ENCODE results near the gene RETNLB. TPM values are rescaled to one million over a fixed set of nuclear protein-coding genes. Genes with fewer than 3 reads are reported as not detected.
A peak's percentile ranks its signal among the peaks of the same experiment; 100 is the strongest.

Gene RETNLB, protein sequence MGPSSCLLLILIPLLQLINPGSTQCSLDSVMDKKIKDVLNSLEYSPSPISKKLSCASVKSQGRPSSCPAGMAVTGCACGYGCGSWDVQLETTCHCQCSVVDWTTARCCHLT
- total RNA-seq = not detected

DNA sequence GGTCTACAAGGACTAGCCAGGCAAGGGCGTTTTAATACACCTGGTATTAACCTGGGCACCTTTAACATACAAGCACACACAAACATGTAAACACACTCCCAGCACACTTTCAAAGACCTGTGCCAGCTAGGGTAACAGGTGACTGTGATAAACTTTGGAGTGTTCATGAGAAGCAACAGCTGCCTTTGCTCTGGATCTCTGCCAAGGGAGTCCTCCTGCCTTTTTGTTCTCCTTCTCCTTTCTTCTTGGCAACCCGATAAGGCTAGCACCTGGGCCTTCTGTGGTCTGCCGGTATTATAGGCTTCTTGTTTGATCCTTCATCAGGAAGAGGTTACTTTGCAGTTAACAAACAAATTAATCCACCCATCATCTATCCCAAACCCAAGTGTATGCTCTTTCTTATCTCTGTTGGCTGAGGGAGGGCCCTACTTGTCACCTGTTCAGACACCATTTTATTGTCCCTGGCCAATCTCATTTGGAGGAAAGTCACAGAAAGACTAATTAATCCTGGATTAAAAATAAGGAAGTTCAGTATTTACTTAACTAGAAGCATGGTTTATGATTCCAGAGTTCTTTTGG is at the start of gene RETNLB:
TSS of gene RETNLB (minus strand) at position 7 of the 579 bp plus-strand sequence. CDS start 225 bp downstream, outside the sequence.
- DNase-seq = peak; percentile 1

DNA sequence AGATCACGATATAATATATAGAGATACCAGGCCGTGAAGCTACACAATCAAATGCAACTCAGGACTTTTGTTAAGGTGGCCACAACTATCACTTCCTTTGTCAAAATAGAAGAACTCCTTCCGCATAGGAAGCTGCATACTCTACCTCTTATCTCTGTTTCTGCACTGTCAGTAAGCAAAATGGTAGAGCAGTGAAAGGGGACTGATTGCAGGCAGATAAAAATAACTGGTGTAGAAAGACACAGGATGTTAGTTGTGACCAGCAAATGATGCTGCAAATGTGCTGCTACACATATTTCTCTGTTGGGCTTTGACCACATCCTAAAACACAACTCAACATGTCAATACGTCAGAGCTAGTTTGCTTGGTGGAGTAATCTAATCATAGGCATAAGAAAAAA is 49.1 kb upstream of the RETNLB start:
- DNase-seq = no peak

DNA sequence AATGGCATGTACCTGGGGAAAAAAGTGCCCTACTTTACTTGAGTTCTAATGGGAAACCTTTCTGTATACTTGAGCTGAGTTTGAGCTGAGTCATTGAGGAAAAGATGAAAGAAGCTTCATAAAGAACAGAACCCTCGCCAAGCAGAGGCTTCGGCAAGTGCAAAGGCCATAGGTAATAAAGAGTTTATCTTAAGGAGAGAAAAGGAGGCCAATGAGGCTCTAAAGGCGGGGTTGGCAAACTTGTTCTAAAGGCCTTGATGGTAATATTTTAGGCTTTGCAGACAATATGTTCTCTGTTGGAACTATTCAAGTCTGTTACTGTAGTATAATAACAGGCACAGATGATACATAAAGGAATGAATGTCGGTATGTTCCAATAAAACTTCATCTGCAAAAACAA is 47.8 kb upstream of the RETNLB start:
- DNase-seq = no peak

DNA sequence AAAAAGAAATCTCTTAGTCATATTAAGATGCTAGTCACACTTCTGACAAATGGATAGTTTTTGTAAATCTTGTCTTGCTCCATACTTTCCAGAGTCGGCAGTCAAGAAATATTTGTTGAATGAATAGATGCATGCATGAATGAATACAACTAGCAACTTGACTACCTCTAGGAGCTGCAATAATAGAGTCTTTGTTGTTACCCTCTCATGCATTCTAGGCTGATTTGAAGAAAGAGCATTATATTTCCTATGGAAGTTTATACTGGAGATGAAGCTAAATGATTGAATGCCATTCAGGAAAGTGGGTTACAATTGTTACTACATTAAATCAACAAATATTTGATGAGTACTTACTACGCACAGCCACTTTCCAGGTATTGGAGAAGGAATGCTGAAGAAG is 47.2 kb upstream of the RETNLB start:
- no peak for DNase-seq

DNA sequence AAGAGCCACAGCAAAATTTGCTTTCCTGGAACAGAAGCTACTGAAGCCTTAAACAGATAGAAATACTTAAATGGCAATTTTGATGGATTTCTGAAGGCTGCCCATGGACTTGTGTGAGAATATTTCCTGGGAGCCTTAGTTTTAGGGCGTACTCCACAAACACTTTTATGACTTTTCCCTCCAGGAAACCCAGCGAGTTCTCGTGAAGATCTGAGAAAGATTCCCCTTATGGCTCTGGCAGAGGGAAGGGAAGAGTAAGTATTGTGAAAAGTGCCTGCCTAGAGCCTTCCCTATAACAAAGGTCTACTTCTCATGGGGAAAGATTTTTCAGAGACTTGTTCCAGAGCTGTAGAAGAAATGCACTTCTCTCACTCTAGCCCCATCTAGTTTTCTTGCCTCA is 34.3 kb upstream of the RETNLB start:
- DNase-seq = no peak

DNA sequence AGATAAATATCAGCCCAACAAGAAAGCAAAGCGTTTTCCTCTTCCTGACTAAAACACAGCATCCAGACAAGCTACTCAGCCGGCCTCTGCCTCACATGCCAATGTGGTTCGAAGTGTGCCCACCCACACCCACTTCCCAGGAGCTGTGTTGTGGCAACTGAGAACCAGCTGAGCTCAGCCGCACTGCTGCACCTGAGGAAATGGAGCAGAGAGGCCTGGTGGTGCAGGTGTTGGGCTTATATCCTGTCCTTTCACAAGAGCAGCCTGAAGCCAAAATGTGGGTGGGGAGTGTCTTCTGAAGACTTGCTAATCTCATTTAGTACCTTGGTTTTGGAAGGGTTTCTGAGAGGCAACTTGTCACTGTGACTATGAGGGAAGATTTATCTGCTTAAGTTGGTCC is 23.0 kb upstream of the RETNLB start:
- no peak for DNase-seq

DNA sequence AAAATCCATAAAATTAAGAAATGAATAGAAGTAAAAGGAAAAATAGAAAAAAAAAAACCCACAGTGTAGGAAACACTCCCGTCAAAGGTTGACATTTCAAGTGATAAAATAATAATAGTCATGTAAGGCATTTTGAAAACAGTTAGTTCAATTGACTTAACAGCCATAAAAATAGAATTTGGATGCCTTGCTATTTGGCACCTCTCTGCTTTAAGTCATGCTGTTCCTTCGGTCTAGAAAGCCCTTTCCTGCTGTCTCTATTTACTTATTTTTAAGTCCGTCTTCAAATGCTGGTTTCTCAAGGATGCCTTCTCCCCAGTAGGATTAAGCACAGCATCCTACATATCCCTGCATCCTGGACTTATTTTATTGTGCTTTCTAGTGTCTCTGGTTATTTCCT is 22.3 kb upstream of the RETNLB start:
- no peak for DNase-seq

DNA sequence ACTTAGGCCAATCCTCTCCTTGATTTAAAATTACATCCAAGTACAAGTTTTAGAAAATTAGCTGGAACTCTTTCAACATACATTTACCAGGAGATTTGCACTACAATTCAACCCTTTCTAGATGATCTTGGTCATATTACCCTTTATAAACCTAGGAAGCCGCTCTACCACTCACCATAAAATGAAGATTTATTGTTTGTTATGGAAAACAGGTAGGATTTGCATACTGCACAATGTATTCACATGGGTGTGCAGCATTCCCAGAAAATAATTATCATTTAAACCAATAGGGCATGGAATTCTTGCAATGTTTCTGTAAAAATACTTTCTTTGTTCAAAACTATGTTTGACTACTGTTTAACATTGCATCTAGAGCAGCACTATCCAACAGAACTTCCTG is 18.4 kb upstream of the RETNLB start:
- DNase-seq = no peak

DNA sequence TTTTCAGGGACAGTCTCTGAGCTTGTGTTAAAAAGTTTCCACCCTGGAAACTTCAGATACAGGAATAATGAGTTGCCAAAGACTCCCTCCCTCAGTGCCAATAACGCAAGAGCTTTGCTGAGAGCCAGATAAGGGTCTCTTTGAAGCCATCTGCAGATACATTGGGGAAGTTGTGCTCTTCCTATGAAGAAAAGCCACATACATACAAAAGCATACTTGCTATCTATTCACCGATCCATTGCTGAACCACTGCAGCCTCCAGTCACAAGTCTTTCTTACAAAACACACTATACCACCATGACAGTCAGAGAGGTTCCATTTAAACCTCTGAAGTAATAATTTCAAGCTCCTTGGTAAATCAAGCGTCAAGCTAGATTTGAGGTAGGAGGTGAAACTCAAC is 10.0 kb upstream of the RETNLB start:
- no peak for DNase-seq

DNA sequence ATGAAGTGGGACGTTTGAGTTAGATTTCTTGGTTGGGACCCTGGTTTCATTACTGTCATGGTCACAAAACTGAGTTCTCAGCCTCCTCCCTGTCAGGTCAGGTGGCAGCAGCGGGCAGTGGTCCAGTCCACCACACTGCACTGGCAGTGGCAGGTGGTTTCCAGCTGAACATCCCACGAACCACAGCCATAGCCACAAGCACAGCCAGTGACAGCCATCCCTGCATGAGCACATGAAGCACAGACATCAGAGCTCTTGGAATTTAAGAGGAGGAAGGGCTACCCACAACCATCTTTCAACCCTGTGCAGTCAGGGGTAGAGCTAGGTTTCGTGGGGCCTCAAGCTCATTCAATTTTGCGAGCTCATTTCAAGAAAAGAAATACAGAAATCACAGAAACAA is 1.5 kb downstream of the RETNLB start:
- no peak for DNase-seq

DNA sequence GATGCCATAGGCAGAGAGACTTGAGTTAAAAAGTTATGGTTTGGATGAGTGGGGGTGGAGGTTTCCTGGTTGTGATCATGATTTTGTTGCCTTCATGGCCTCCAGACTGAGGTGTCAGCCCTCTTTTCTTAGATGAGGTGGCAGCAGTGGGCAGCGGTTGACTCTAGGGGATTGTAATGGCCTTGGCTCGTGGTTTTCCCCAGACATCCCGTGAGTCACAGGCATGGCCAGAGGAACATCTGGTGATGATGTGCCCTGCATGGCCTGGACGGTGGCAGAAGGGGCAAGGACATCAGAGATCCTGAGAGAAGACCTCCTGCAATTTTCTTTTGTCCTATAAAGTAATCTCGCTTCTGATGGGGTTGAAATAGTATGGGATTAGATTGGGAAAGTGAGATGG is 12.4 kb downstream of the RETNLB start:
- no peak for DNase-seq

DNA sequence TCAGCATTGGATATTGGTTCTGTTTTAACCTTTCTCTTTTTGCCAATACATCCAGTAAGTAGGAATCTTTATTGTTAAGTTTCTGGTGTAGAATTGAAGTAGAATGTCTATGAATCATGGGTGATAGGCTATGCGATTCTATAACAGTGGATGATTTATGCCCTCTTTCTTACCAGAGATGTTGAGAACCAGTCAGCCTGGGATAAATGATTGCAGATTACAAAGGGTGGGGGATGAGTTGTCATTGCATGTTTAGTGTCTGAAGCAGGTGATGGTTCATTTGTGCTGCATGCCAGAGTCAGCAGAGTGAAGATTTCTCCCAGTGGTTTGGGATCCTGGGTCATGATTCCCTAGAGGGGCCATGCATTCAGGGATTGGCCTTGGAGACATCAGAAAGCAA is 14.3 kb downstream of the RETNLB start:
- DNase-seq = no peak

DNA sequence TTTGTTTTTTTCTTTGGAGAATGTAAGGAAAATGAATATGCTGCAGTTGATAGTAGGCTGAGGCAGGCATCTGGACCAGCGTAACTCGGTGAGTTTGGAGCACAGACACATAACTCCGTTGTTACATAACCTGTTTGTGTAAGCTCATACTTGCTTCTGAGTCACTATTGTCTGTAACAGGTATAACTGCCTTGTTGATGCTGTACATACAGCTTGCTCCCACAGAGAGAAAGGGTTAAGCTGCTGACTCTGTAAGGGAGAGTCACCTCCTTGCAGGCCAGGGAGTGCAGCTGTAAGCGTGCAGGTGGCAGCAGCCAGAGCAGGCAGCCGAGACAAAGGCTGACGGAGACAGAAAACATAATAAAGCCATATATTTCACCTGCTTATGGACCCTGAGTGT is 20.4 kb downstream of the RETNLB start:
- DNase-seq = no peak

DNA sequence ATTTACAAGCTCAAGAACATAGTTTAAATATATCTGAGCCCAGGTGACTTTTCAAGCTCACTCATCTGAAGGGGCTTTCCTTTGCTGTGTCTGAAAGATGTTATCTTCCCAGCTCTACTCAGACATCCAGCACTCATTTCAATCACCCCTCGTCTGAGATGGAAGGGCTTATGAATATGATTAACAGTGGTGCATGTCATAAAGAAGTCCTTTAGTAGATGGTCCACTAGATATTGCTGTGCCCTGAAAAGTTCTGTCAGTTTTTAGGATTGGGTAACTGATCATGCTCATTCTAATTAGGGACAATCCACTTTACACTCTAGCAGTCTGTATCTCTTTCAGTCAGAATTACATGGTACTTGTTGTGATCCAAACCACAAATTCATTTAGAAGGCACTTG is 28.3 kb downstream of the RETNLB start:
- DNase-seq = no peak

DNA sequence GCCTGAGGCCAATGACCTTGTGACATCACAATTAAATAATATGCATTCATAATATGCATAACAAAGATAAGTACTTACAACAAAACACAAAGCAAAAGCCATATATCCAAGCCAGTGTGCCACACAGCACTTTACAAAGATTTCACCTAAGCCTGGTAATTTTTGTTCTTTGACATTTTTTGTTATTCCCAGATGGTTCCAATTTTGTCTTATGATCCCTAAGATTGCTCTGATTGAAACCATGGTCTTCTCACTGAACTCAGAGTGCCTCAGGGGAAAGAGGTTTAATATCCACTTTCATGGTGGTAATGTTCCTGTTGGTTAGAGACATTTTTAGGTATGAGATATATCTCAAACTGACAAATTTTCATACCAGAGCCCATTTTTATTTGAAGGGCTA is 29.1 kb downstream of the RETNLB start:
- DNase-seq = no peak

DNA sequence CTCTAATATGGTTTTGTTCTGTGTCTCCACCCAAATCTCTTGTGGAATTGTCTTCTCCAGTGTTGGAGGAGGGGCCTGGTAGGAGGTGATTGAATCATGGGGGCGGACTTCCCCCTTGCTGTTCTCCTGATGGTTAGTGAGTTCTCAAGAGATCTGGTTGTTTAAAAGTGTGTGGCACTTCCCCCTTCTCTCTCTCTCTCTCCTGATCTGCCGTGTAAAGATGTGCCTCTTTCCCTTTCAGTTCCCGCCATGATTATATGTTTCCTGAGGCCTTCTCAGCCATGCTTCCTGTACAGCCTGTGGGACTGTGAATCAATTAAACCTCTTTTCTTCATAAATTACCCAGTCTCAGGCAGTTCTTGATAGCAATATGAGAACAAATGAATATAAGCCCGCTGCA is 33.1 kb downstream of the RETNLB start:
- no peak for DNase-seq

DNA sequence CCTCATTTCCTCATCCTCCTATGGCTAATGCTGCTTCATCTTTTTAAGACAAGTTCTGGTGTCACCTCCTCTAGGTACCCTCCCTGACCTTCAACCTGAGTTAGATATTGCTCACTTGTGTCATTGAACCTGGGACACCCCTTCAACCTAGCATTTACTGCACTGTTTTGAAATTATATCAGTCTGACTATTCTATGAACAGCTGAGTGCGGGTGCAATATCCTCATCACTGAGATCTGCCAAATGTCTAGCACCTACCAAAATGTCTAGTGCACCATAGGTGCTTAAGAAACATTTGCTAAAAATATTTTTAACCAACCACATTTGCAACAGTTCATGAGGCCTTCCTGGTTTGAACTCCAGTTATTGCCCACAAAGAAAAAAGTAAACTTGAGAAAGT is 34.5 kb downstream of the RETNLB start:
- DNase-seq = no peak

DNA sequence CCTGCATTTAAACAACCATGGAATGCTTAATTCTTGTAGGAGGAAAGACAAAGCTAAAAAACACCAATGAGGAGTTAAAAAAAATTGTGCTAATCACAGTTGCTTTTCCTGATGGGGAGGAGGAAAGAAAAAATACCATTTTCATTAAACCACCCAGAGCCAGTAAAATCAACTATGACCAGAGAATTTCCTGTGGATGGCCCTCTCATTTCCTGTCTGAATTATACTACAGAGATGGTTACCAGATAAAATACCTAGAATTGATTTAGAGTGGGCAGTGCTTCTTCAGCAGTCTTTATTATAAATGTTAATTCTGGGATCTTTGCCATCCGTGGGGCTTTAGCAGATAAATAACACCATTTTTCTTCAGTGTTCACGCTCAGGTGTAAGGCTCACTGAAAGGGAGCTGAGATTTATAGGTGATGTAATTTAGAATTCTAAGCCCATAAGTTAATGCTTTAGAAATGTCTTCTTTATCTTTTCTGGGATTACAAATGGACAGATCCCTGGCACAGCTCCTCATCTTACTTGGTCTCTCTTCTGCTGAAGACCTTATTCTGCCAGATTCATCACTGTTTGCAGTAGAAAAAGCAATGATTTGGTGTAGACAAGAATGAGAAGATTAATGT is 37.9 kb downstream of the RETNLB start:
- no peak for DNase-seq

DNA sequence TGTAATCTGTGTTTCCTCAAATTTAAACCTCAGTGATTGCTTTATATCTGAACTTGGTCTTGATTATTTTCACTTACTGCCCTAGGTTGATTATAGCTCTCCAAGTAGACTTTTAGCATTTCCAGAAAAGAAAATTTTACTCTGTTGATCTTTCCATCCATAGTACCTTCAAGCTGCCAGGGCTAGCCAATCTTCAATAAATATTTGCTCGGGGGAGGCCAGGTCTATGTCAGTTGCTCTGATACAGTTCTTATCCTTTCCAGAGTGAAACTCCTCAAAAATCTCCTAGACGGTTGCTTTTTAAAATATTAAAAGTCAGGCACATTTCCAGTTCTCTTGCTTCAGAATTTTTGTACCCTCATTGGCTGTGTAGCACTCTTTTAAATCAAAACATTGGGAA is 38.8 kb downstream of the RETNLB start:
- DNase-seq = no peak

DNA sequence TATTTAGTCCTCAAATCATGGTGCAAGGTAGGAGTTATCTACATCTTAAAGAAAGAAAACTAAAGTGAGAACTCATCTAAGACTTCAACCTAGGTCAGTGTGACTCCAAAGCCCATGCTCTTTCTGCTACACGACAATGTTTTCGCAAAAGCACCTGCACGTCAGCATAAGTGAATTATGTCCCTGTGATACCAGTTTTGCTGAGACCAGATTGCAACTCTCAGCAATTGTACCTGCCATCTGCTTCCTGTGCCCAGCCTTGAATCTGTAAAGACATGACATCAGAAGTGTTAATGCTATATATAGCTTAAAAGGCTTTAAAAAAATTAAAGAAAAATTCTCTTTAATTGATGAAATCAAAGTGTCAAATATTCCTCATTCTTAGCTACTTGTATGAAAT is 43.4 kb downstream of the RETNLB start:
- no peak for DNase-seq

DNA sequence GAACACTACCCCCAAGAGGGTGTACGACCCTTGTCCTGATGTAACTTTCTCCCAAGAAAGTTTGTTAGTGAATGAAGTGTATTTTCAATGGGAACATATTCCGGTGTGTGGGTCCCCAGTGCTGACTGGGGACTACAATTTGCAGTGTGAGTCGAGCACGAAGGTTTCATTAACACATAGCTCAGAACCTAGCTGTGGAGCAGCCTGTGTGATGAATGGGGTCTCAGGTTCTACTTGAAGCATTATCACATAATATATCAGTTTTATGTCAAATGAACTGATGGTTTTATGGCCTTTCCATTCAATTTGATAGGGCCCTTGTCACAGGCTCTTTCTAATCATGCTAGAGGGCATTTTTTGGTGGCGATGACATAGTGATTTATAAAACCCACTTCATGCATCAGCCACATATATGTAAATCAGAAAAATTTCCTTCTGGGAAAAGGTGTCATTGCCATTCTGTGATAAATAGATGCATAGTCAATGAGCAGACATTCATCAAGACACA is 44.1 kb downstream of the RETNLB start:
- no peak for DNase-seq

Measured in tongue (tissue), 2 donors.